PC-9 (cell line): ENCODE results near the gene CALY. TPM values are rescaled to one million over a fixed set of nuclear protein-coding genes. Genes with fewer than 3 reads are reported as not detected.

Experiments
- BruUV-seq: library from RNA; stranded (reverse); fragments of 400-500 nt; replicated peaks from 2 replicates; lab custom pipeline; 2021; lab: Mats Ljungman, UMichigan
- CTCF ChIA-PET: fragments of 300-600 bp; sonication (Branson Sonifier 250); formaldehyde crosslinking; loops from one replicate; lab custom pipeline; 2022; ENCODE audit warnings: antibody characterized with exemption; lab: Charles Lee
- POLR2A ChIA-PET: fragments of 300-600 bp; sonication (Branson Sonifier 250); formaldehyde crosslinking; loops from one replicate; lab custom pipeline; 2022; ENCODE audit warnings: antibody characterized with exemption; ENCODE audit not compliant: unreplicated experiment; lab: Charles Lee
- DNase-seq, 2 experiments: peaks; one replicate each; pipeline versions ENCODE4 v3.0.0 to v3.0.0-alpha.2; 2015 to 2022; ENCODE audit warnings: mixed read lengths in 1 of 2
- H2AFZ ChIP-seq: fragments of 200-600 bp; sonication (generic); 2 replicates; pipeline ENCODE4 v1.8.1; 2017; ENCODE audit warnings: antibody characterized with exemption
- H3F3A ChIP-seq: fragments of 200-600 bp; sonication (generic); 2 replicates; pipeline ENCODE4 v1.8.1; 2017; ENCODE audit warnings: antibody characterized with exemption, mild to moderate bottlenecking, low read depth; ENCODE audit not compliant: insufficient read depth
- H3K27ac ChIP-seq: fragments of 200-600 bp; sonication (generic); 2 replicates; pipeline ENCODE4 v1.6.1; 2016; ENCODE audit warnings: mixed run types
- H3K27me3 ChIP-seq: fragments of 200-600 bp; sonication (generic); 2 replicates; pipeline ENCODE4 v1.6.1; 2016; ENCODE audit warnings: low read depth, mixed run types; ENCODE audit not compliant: insufficient read depth
- H3K36me3 ChIP-seq: fragments of 200-600 bp; sonication (generic); 2 replicates; pipeline ENCODE4 v1.6.1; 2016; ENCODE audit warnings: low read depth, mixed run types
- H3K4me1 ChIP-seq: fragments of 200-600 bp; sonication (generic); replicated peaks from 2 replicates; pipeline ENCODE4 v1.6.1; 2016; ENCODE audit warnings: mixed run types; ENCODE audit not compliant: insufficient read depth
- H3K4me2 ChIP-seq: fragments of 200-600 bp; sonication (generic); 2 replicates; pipeline ENCODE4 v1.6.1; 2017; ENCODE audit warnings: mixed run types
- H3K4me3 ChIP-seq: fragments of 200-600 bp; sonication (generic); 2 replicates; pipeline ENCODE4 v1.6.1; 2016; ENCODE audit warnings: mixed run types
- H3K79me2 ChIP-seq: fragments of 200-600 bp; sonication (generic); 2 replicates; pipeline ENCODE4 v1.6.1; 2017; ENCODE audit warnings: low read depth, mixed run types
- H3K9me2 ChIP-seq: fragments of 200-600 bp; sonication (generic); 2 replicates; pipeline ENCODE4 v1.8.1; 2017; ENCODE audit warnings: mild to moderate bottlenecking; ENCODE audit not compliant: insufficient read depth
- H3K9me3 ChIP-seq: fragments of 200-600 bp; sonication (generic); 2 replicates; pipeline ENCODE4 v1.8.1; 2016; ENCODE audit warnings: low read depth; ENCODE audit not compliant: insufficient read depth
- H4K20me1 ChIP-seq: fragments of 200-600 bp; sonication (generic); 2 replicates; pipeline ENCODE4 v1.8.1; 2017; ENCODE audit not compliant: insufficient read depth
- CTCF ChIP-seq: fragments of 200-600 bp; sonication (generic); conservative IDR thresholded peaks from 2 replicates; pipeline ENCODE4 v1.6.1; 2017; ENCODE audit warnings: mixed run types, antibody characterized with exemption, mild to moderate bottlenecking, moderate library complexity
- EZH2 ChIP-seq: fragments of 200-600 bp; sonication (generic); IDR thresholded peaks from 2 replicates; pipeline ENCODE4 v1.8.0; 2017; ENCODE audit warnings: antibody characterized with exemption, low read depth
- intact Hi-C: fragments of 100-400 bp; cut with micrococcal nuclease; formaldehyde crosslinking; loops from one replicate; pipeline ENCODE4 v1.10.0; 2022; ENCODE audit not compliant: unreplicated experiment
- total RNA-seq: library from RNA; stranded (reverse); gene quantifications from 2 replicates; pipeline ENCODE4 v1.2.3, GENCODE V29; 2021

Gene CALY
- total RNA-seq, 1 experiment from 2014 or later: not detected

DNA sequence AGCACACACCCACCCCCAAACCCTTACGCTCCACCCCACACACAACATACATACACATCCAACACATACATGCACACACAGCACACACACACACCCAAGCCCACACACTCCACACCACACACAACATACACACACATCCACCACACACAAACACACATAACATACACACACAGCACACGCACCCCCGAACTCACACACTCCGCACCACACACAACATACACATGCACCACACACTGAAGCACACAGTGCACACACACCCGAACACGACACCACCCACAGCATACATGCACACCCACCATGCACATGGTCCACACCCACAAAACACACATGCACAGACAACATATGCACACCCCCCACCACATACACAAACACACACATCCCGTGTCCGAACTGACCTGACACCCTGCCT, 12.5 kb upstream of the CALY start:
- no peaks in the 10 kb centered on the region for H3K27me3 ChIP-seq
- H3K4me3 ChIP-seq: no peak overlapping the region
- H3K9me2 ChIP-seq: no peaks in the 10 kb centered on the region
- BruUV-seq: no TSS peak
- no peaks in the 10 kb centered on the region for H3F3A ChIP-seq
- H3K27ac ChIP-seq: no peak overlapping the region
- no peaks in the 10 kb centered on the region for H3K9me3 ChIP-seq
- DNase-seq: no peak
- no peaks in the 10 kb centered on the region for H4K20me1 ChIP-seq
- H2AFZ ChIP-seq: no peak overlapping the region
- no peaks in the 10 kb centered on the region for H3K79me2 ChIP-seq
- TF ChIP-seq CTCF (no peak), EZH2 (no peak)
- no peak overlapping the region for H3K4me2 ChIP-seq
- CTCF ChIA-PET: no interaction called here
- POLR2A ChIA-PET: no interaction called here
- H3K4me1 ChIP-seq: no peaks in the 10 kb centered on the region
- intact Hi-C loops: no loop called here
- H3K36me3 ChIP-seq: no peaks in the 10 kb centered on the region

DNA sequence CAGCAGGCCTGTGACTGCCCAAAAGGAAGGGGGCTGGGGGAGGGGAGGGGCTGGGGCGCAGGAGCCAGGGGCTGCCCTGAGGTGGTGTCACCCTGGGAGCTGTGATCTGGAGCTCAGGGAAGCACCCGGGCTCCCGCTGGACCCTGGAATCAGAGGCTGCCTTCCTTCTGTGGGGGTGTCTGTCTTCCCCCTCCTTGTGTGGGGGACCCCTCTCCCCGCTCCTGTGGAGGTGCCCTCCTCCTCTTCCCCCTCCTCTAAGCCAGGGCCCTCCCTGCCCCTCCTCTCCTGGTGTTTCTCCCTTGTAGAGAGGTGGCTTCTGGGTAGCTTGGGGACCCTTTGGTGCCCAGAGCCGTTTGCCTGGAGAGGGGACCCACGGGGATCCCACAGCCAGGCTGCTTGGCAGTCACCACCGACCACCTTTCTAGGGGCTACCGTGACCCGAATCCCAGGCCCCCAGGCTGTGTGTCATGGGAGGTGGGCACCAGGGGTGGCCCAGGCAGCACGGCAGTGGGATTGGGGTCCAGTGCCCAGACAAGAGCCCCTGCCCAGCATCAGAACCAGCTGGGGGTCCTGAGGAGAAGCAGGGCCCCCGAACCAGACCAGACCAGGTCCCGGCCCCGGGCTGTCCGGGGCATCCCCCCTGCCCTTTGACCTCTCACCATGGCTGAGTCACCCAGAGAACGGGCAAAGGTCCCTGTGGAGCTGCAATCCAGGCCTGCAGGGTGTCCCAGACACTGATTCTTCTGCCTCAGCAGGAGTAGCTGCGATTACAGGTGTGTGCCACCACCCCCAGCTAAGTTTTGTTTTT, 11.2 kb upstream of the CALY start:
- no peaks in the 10 kb centered on the region for H3K9me2 ChIP-seq
- no peaks in the 10 kb centered on the region for H3K9me3 ChIP-seq
- TF ChIP-seq CTCF (no peak), EZH2 (no peak)
- no peak overlapping the region for H2AFZ ChIP-seq
- ChIA-PET POLR2A (no interaction called here), CTCF (no interaction called here)
- no peaks in the 10 kb centered on the region for H3K4me1 ChIP-seq
- no peak for DNase-seq
- intact Hi-C loops: no loop called here
- no peaks in the 10 kb centered on the region for H4K20me1 ChIP-seq
- no peaks in the 10 kb centered on the region for H3K27me3 ChIP-seq
- H3K36me3 ChIP-seq: no peaks in the 10 kb centered on the region
- no peaks in the 10 kb centered on the region for H3F3A ChIP-seq
- H3K79me2 ChIP-seq: no peaks in the 10 kb centered on the region
- no TSS peak for BruUV-seq
- H3K4me3 ChIP-seq: no peak overlapping the region
- H3K27ac ChIP-seq: no peak overlapping the region
- H3K4me2 ChIP-seq: no peak overlapping the region

DNA sequence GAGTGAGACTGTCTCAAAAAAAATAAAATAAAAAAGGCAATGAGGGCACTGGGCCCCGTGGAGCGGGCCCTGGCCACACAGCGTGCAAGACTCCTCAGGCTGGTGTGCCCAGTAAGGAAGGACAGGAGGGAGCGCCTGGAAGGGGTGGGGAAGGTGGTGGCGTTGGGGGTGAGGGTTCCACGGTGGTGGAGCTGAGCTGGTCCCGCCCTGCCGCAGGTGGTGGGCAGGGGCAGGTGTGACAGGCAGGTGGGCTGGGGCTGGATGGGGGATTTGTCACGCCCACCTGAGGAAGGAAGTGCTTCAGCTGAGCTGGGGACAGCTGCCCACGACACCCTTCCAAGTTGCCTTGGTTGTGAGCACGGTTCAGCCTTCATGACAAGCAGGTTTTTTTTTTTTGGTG, 9.7 kb upstream of the CALY start:
- TF ChIP-seq EZH2: no peak
- no peak for TF ChIP-seq CTCF
- ChIA-PET POLR2A (no interaction called here), CTCF (no interaction called here)
- Histone ChIP-seq H3K9me3 (no peaks in the 10 kb centered on the region), H3K9me2 (no peaks in the 10 kb centered on the region), H2AFZ (no peak overlapping the region), H3F3A (no peaks in the 10 kb centered on the region), H3K79me2 (no peaks in the 10 kb centered on the region), H4K20me1 (no peaks in the 10 kb centered on the region), H3K27me3 (no peaks in the 10 kb centered on the region), H3K27ac (no peak overlapping the region), H3K4me1 (no peaks in the 10 kb centered on the region), H3K4me2 (no peak overlapping the region), H3K4me3 (no peak overlapping the region), H3K36me3 (no peaks in the 10 kb centered on the region)
- DNase-seq: no peak
- intact Hi-C loops: no loop called here
- BruUV-seq: no TSS peak
